Measurements from ENCODE around the gene ARID1B. TPM values are rescaled to one million over a fixed set of nuclear protein-coding genes. Genes with fewer than 3 reads are reported as not detected.

Gene ARID1B
- total RNA-seq, 2 donors from 2014 or later = 74.0 to 110 TPM

DNA sequence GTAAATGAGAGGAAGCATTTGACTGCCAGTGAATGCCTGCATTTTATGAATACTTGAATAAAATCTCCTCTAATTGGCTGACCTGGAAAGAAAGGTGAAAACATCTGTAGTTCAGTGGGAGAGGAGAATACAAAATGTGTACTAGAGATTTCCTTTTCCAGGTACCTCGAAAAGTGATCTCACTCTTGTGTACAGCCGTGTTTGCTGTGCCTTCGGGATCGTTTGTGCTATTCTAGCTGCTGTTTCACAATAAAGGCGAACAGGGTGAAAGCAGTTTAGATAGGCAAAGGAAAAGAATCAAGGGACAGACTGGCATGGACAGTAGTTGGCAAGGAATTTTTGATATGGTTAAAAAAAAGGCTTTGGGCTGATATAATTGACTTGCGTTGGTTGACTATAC lies 112.3 kb downstream of the ARID1B start:
- no peak for TF ChIP-seq CTCF (conservative IDR thresholded peaks at IDR 0.05)
- no peaks in the 10 kb centered on the region for H3K27me3 ChIP-seq (ENCODE audit: control insufficient read depth, insufficient read depth, low read length, poor library complexity, severe bottlenecking)
- H3K9me3 ChIP-seq (ENCODE audit: control insufficient read depth, low read length) = no peaks in the 10 kb centered on the region
- no peaks in the 10 kb centered on the region for H3K4me1 ChIP-seq (ENCODE audit: control insufficient read depth, insufficient read depth, low read length)
- peaks cover 4% of the 10 kb centered on the region for H3K36me3 ChIP-seq (ENCODE audit: control insufficient read depth, insufficient read depth, low read length)
- no peak overlapping the region for H3K4me3 ChIP-seq (ENCODE audit: low read length)
- no peaks in the 10 kb centered on the region for H3K27me3 Mint-ChIP-seq (ENCODE audit: insufficient read depth)
- H3K27ac ChIP-seq (ENCODE audit: low read depth, low read length) = no peak overlapping the region
- no peak for DNase-seq
- peaks cover 36% of the 10 kb centered on the region for H3K4me1 Mint-ChIP-seq
- H3K9me3 Mint-ChIP-seq = no peaks in the 10 kb centered on the region
- H3K9ac ChIP-seq (ENCODE audit: extremely low read depth, low read length, poor library complexity, severe bottlenecking) = no peak overlapping the region
- WGBS, 2 experiments (ENCODE audit: insufficient coverage in 1 of 2, insufficient read length in 1 of 2) = 94 to 98% methylated on average over 6 of the region's 6 CpGs
- no peaks in the 10 kb centered on the region for H3K36me3 Mint-ChIP-seq (ENCODE audit: low read depth)
- H3K4me3 Mint-ChIP-seq = no peak overlapping the region
- H3K27ac Mint-ChIP-seq = peak overlapping the region; percentile 55

DNA sequence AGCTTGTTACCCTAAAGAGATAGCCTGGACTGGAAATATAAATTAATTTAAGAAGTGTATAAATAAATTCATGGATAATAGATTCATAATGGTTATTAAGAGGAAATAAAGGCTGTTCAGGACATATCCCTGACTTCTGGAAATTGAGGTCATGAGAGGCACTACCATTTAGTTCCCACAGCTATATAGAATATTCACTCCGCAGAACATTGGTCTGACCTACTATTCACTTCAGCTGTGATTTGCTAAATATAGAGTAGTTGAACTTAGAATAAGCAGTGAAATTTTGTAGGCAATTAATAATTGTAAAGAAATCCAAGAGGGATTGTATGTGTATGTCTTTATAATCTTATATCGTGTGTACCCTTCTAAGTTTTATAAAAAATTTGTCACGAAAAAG lies 112.8 kb downstream of the ARID1B start:
- DNase-seq = no peak
- WGBS, 2 experiments (ENCODE audit: insufficient coverage in 1 of 2, insufficient read length in 1 of 2) = 86 to 92% methylated on average over 1 to 3 of the region's 3 CpGs
- Histone ChIP-seq H3K27ac (ENCODE audit: low read depth, low read length) (no peak overlapping the region), H3K27me3 (ENCODE audit: control insufficient read depth, insufficient read depth, low read length, poor library complexity, severe bottlenecking) (no peaks in the 10 kb centered on the region), H3K9ac (ENCODE audit: extremely low read depth, low read length, poor library complexity, severe bottlenecking) (no peak overlapping the region), H3K4me3 (ENCODE audit: low read length) (no peak overlapping the region), H3K9me3 (ENCODE audit: control insufficient read depth, low read length) (no peaks in the 10 kb centered on the region), H3K36me3 (ENCODE audit: control insufficient read depth, insufficient read depth, low read length) (peaks cover 4% of the 10 kb centered on the region), H3K4me1 (ENCODE audit: control insufficient read depth, insufficient read depth, low read length) (no peaks in the 10 kb centered on the region)
- TF ChIP-seq CTCF (conservative IDR thresholded peaks at IDR 0.05) = no peak
- no peaks in the 10 kb centered on the region for H3K36me3 Mint-ChIP-seq (ENCODE audit: low read depth)
- H3K27ac Mint-ChIP-seq = no peak overlapping the region
- H3K27me3 Mint-ChIP-seq (ENCODE audit: insufficient read depth) = no peaks in the 10 kb centered on the region
- H3K4me3 Mint-ChIP-seq = no peak overlapping the region
- peaks cover 36% of the 10 kb centered on the region for H3K4me1 Mint-ChIP-seq
- H3K9me3 Mint-ChIP-seq = no peaks in the 10 kb centered on the region

DNA sequence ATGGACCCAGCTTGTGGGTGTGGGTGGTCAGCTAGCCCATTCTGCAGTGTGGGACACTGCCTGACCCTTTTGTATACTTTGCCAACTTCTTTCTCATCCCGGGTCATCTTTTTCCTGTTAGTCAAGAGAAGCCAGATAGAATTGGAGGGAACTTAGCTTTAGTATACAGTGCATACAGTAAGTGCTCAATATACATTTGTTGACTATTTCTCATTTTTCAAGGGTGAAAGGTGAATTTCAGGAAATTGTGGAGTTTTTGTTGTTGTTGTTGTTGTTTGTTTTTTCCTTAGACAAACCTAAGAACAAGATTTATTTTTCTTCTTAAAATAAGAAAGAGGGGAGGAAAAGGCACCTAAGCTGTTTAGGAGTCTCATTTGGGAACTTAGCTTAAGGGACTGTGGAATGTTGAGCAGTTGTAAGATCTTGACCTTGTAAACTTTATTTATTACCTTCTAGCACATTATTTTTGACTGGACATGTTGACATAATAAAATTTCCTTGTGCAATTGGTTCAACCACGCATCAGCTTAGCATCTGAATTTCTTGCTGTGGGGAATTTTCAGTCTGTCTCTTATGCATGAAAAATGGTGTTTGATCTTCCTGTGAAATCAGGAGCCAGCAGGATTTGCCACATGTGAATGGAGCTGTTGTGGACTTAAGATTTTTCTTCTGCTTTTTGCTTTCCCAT lies 113.6 kb downstream of the ARID1B start:
- no peak for DNase-seq
- Histone ChIP-seq H3K27ac (ENCODE audit: low read depth, low read length) (no peak overlapping the region), H3K27me3 (ENCODE audit: control insufficient read depth, insufficient read depth, low read length, poor library complexity, severe bottlenecking) (no peaks in the 10 kb centered on the region), H3K9ac (ENCODE audit: extremely low read depth, low read length, poor library complexity, severe bottlenecking) (no peak overlapping the region), H3K4me3 (ENCODE audit: low read length) (no peak overlapping the region), H3K4me1 (ENCODE audit: control insufficient read depth, insufficient read depth, low read length) (no peaks in the 10 kb centered on the region), H3K36me3 (ENCODE audit: control insufficient read depth, insufficient read depth, low read length) (peaks cover 4% of the 10 kb centered on the region), H3K9me3 (ENCODE audit: control insufficient read depth, low read length) (no peaks in the 10 kb centered on the region)
- H3K9me3 Mint-ChIP-seq = no peaks in the 10 kb centered on the region
- no peaks in the 10 kb centered on the region for H3K27me3 Mint-ChIP-seq (ENCODE audit: insufficient read depth)
- H3K27ac Mint-ChIP-seq = peak overlapping the region; percentile 37
- H3K4me1 Mint-ChIP-seq = peaks cover 36% of the 10 kb centered on the region
- no peaks in the 10 kb centered on the region for H3K36me3 Mint-ChIP-seq (ENCODE audit: low read depth)
- H3K4me3 Mint-ChIP-seq = no peak overlapping the region
- TF ChIP-seq CTCF (conservative IDR thresholded peaks at IDR 0.05) = no peak
- 85 to 91% methylated on average over 2 of the region's 2 CpGs for WGBS, 2 experiments (ENCODE audit: insufficient coverage in 1 of 2, insufficient read length in 1 of 2)

All from endodermal cell (in vitro differentiated cells).